Upper lobe of left lung (tissue), 4 donors: ENCODE results near the gene CACUL1.

ENCODE experiments used
- CTCF ChIP-seq, 6 experiments: fragments of 450-650 bp in 4 of 6; fragments of 200-600 bp in 2 of 6; sonication (generic) in 2 of 6; IDR thresholded peaks; one replicate each; pipeline ENCODE4 v1.5.1; 2016 to 2019; ENCODE audit warnings: antibody characterized with exemption in 6 of 6
- EP300 ChIP-seq, 4 donors: sonication (generic); formaldehyde crosslinking; IDR thresholded peaks; one replicate each; pipeline ENCODE4 v1.5.1; 2017; ENCODE audit warnings: antibody characterized with exemption in 4 of 4, control low read depth in 2 of 4
- POLR2A ChIP-seq, 4 donors: fragments of 450-650 bp; IDR thresholded peaks; one replicate each; pipeline ENCODE4 v1.5.1; 2016 to 2017; ENCODE audit warnings: antibody characterized with exemption in 4 of 4, mild to moderate bottlenecking in 2 of 4
- POLR2AphosphoS5 ChIP-seq, 2 donors: sonication (generic); formaldehyde crosslinking; IDR thresholded peaks; one replicate each; pipeline ENCODE4 v1.5.1; 2017; ENCODE audit warnings: antibody characterized with exemption in 2 of 2

GRCh38 chr10:118635674-118636402 lies 118.9 kb downstream of the CACUL1 start:
- TF ChIP-seq POLR2A (IDR thresholded peaks at IDR 0.05) (no peak), CTCF (IDR thresholded peaks at IDR 0.05) (no peak), POLR2AphosphoS5 (IDR thresholded peaks at IDR 0.05) (no peak), EP300 (IDR thresholded peaks at IDR 0.05) (no peak)
